ENCODE results near the gene SMIM12. TPM values are rescaled to one million over a fixed set of nuclear protein-coding genes. Genes with fewer than 3 reads are reported as not detected.

The SMIM12 gene
- total RNA-seq, 1 donor from 2014 or later, result 42.1 TPM

DNA sequence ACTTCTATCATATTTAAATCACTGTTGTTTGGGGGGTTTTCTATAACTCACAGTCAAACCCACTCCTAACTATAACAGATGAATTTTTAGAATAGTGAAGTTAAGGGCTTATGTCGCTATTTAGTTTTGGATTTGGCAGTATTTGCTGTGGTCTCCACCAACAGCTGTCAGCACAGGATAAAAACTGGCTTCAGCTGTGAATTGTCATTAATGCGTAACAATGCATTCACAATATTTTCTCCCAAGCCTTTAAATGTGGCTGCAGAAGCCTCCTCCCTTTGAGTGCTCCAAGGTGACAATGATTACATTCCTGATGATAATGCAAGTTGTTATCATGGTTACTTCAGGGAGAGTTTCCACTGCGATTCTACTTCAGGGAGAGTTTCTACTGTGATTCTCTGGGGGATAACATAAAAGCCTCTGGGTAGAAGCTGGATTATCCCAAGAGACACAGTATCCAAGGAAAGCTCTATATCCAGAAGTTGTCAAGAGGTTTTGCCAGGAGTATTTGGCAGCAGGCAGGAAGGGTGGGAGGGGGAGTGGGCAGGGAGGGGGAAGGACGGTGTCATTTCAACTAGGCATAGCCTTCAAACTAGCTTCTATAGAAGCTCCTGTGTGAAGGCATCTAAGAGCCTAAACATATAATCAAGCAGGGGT lies 14.9 kb upstream of the SMIM12 start:
- no peak for DNase-seq (ENCODE audit: low read depth in 2 of 2)

DNA sequence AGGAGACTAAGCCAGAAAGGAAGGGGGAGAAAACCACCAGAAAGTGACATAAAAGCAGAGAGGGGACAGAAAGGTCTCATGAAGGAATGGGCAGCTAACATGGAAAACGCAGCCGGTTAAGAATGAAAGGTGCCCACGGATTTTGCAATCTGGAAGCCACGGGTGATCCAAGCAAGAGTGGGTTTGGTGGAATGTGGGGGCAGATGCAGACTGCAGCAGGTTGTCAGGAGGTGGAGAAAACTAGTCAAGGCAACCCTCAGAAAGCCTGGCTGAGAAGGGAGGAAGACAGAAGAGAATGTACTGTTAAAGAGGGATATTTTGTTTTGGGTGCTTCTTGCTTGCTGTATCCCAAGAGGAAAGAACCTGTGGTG lies 12.6 kb upstream of the SMIM12 start:
- no peak for DNase-seq (ENCODE audit: low read depth in 2 of 2)

DNA sequence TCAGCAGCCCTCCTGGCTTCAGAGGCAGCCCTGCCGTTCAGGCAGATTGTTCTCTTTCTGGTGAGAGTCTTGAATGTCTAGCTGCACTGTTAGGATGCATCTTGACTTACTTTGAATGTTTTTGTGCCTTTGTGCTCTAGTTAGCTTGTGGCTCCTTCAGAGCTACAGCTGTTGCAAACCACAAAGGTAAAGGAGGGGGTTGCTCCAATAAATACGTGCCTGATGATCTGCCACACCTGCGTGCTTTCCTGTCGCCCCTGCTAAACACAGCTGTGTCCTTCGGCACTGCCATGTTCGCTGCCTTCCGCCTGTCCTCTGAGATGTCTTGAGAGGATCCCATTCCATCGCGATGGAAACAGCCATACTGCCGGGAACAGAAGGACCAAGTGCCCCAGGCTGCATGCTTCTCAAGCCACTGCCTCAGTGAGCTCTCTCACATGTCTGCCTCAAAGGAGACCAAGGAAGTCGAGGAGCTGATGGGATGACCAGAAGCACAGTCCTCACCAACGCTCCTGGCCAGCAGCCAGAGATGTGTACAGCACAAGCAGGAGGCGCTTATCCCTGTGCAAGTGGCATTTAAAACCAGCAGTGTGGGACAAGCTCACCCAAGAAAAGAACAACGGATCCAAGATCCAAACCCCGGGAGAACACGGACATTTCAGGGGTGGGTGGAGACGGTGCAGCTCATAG lies 12.0 kb upstream of the SMIM12 start:
- no peak for DNase-seq (ENCODE audit: low read depth in 2 of 2)

DNA sequence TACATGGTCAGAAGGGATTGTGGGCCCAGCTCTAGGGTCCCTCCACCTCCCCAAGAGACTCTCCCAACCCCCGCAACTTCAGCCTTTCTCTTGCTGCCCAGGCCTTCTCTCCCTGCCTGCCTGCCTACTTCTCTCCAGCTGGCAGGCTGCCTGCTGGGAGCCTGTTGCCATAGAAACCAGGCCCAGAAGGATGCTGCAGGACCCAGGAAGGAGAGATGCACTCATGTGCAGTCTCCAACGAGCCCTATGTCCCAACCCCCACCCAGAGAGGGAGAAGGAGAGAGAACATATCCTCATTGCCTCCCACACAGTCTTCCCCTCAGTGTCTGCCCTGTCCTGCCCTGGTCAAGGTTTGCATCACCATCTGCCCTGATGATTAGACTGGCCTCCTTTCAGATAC lies 10.8 kb upstream of the SMIM12 start:
- no peak for DNase-seq (ENCODE audit: low read depth in 2 of 2)

DNA sequence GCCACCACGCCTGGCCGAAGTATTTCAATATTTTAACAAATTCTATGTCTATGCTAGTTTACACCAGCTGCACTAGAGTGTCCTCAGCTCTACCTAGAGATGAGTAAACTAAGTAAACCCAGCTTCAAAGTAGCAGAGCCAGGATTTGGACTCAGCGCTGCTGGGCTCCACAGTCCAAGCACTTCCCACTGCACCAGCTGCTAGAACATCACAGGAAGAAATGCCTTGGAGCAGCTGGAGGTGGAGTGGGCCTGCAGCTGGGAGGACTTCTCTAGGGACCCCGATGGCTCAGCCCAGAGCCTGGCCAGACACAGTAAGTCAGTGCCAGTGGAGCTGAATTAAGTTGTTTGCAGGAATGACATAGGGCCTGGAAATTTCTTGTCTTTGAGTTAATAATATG lies 10.2 kb upstream of the SMIM12 start:
- no peak for DNase-seq (ENCODE audit: low read depth in 2 of 2)

DNA sequence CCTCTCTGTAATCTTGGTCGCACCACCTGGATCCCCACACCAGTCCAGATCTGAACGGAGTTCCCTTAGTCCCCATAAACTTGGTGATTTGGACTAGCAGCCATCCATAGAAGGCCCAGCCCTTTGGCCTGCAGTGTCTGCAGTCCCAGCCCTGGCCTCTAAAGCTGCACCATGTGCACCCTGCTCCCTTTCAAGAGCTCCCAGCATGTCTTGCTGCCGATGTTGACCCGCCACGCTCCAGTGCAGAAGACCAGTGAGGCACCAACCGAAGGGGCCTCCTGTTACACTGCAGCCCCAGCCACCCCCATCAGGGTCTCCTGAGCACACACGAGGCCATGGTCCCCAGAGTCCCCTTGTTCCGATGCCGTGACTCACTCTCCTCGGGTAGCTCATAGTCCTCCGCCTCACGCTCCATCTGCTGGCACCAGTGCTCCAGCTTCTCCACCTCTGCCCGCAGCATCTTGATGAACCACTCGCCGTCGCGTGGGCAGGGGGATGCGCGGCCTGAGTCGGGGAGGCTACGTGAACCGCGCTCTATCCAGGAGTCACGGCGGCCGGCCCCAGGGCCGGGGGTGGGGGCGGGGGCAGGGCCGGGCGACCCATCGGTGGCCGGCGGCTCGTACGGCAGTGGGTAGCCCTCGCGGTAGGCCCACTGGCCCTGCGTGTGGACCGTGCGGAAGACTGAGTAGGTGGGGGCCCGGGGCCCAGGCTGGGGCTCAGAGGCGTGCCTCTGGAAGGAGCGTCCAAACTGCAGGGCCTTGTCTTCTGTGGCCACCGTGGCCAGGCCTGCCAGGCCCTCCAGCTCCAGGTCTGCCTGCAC lies 8.9 kb upstream of the SMIM12 start:
- no peak for DNase-seq (ENCODE audit: low read depth in 2 of 2)

DNA sequence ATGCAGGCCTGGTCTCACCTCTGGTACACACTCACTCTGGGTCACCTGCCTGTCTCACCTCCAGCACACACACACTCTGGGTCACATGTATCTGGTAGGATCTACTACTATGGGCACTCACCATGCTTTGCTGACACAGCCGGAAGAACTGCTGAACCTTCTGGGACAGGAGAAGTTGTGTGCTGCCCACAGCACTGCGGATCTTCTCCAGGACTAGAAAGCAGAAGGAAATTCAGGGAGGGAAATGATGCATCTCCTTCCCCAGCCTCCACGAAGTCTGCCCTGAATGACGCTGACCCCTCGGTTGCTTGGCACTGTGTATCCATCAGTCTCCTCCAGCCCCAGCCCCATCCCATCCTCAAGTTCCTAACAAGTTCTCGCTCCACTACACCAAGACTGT lies 7.9 kb upstream of the SMIM12 start:
- DNase-seq (ENCODE audit: low read depth in 2 of 2), result no peak

DNA sequence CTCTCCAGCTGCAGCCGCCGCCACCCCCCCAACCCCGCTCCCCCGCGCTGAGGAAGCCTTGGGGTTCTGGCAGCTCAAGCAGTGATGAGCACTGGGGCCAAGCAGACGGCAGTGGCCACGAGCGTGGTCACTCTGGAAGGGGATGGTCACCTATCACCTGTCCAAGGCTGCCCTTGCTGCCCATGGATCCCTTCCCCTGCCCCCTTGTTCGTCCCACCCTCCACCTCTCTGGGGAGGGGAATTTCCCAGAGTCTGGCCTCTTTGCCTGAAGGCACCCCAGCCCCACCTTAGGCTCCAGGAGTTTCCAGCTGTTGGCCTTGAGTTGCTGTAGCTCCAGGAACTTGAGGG lies 7.2 kb upstream of the SMIM12 start:
- DNase-seq (ENCODE audit: low read depth in 2 of 2), result no peak

DNA sequence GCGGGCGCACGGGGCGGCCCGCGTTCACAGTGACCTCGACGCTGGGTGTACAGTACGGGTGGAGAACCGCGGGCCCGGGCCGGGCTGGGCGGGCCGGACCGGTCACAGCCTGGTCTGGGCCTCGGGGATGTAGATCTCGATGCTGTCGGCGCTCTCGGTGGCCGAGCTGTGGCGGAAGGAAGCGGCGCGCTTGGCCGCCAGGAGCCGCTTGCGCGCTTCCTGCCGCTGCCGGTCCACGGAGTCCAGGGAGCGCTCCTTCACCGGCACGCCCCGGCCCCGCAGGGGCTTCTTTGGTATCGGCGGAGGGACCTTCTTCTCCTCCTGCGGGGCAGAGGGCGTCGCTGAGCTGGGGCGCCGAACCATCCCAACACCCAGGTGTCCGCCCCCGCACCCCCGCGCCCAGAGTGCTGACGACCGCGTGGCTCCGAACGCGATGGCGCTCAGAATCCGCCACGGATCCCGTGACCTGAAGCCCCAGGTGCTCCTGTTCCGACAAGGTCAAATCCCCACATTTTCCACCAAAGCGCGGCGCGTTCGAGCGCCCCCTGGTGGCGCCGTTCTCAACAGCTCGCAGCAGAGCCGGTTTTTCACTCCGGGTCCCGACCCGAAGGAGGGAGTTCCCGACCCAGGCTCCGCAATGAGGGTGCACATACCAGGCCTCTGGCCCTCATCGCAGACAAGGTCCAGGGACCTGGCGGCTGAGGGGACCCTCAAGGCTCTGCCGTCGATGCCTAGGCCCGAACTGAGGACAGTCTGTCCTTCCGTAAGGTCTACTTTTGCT lies 6.6 kb upstream of the SMIM12 start:
- DNase-seq (ENCODE audit: low read depth in 2 of 2), result peak in 1 of 2 donors; percentile 63

DNA sequence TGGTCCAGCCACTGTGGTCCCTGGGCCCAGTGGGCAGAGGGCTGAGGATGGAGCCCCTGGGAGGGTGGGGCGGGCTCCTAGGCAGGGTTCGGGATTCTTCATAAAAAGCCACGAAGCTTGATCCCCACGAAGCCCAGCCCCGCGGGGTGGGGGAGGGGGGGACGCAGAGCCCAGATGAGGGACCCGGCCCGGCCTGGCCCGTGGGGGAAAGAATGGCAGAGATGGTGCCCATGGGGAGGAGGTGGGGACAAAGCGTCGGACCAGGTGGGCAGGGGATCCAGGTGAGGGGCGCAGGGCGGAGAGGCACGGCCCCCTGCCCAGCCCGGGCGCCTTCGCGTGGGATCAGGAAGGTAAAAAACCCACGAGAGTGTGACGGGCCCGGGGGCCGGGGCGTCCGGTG lies 6.0 kb upstream of the SMIM12 start:
- DNase-seq (ENCODE audit: low read depth in 2 of 2), result no peak

DNA sequence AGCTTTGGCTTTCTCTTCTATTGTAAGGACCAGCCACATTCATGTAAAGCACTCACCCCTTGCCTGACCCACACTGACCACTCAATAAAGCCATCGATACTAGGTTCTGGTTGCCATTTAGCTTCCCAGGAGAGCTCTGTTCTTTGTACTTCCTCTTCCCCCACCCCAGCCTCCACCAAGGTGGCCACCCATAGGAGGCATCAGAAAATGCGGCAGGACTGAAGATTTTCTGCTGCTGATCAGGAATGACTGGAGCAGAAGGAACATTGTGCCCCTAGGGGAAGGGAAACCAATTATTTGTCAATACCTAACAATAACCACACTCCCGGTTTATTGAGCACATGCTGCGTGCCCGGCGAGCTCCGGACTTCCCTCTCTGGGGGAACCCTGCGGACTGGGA lies 5.2 kb upstream of the SMIM12 start:
- no peak for DNase-seq (ENCODE audit: low read depth in 2 of 2)

DNA sequence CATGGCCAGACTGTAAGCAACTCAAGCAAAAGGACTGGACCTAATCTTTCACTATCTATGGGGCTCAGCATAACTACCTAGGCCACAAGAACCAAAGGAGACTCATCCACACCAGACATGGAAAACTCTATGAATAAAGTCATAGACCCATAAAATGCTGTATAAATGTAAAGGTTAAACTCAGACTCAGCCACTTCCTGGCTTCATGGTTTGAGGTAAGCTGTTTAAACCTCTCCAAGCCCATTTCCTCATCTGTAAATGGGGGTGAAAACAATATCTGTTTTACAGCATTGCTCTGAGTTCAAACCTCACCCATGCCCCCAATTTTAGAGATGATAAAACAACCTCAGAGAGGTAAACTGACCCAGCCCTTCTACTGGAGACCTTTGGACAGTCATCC lies 4.0 kb upstream of the SMIM12 start:
- no peak for DNase-seq (ENCODE audit: low read depth in 2 of 2)

DNA sequence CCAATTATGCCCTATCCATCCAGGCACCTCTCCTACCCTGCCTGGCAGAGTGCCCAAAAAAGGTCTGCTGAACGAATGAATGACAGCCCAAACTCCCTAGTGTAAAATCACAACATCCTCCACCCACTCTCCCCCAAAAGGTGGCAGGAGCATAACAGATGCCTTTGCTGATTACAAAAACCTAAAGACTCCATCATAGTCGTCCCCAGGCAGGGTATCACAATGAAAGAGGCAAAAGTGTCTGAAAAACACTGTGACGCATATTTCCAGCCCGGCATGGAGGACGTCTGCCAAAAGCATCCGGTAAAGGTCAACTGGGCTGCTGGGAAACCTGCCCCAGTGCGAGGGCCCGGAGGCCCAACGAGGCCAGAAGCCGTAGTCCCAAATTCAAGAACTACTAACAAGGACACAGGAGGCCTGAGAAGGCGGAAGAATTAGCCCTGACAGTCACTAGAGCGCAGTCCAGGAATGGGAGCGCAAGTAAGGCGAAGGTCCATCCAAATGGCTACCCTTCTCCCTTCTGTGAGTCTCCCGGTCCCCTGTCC lies 576 bp downstream of the SMIM12 start:
- peak; percentile 64 to 83 for DNase-seq (ENCODE audit: low read depth in 2 of 2)

DNA sequence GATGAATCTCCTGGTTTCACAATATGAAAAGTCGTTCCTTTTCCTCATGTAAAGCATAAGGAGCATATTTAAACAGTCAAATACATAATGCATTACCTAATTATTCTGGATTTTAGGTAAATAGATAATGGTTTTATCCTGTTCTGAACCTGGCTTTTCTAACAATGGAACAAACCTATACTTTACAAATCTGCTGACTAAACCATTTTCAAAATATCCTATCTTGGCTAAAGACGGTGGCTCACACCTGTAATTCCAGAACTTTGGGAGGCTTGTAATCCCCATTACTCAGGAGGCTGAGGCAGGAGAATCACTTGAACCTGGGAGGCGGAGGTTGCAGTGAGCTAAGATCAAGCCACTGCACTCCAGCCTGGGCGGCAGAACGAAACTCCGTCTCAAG lies 2.9 kb downstream of the SMIM12 start:
- no peak for DNase-seq (ENCODE audit: low read depth in 2 of 2)

DNA sequence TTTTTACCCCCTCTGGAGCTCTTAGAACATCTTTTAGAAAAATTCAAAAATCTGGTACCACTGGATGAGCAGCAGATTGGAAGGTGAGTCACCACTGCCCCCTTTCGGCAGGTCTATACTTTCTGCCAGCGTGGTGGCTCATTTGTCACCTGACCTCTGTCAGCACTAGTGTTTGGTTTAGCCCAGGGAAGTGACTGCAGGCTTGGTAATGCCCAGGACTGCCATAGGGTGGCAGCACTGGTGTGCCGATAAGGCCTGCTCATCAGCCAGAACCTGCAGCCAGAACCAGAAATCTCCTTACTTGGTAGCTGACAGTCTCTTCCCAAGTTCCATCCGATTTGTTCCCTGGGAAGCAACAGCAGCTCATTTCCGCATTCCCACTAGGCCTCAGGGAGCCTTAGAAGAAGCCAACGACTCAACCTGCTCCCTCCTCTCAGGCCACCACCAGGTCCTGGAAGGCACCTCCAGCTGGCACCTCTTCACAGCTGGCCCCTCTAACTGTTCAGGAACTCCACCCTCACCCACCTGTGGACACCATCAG lies 6.8 kb downstream of the SMIM12 start:
- peak; percentile 97 to 98 for DNase-seq (ENCODE audit: low read depth in 2 of 2)

DNA sequence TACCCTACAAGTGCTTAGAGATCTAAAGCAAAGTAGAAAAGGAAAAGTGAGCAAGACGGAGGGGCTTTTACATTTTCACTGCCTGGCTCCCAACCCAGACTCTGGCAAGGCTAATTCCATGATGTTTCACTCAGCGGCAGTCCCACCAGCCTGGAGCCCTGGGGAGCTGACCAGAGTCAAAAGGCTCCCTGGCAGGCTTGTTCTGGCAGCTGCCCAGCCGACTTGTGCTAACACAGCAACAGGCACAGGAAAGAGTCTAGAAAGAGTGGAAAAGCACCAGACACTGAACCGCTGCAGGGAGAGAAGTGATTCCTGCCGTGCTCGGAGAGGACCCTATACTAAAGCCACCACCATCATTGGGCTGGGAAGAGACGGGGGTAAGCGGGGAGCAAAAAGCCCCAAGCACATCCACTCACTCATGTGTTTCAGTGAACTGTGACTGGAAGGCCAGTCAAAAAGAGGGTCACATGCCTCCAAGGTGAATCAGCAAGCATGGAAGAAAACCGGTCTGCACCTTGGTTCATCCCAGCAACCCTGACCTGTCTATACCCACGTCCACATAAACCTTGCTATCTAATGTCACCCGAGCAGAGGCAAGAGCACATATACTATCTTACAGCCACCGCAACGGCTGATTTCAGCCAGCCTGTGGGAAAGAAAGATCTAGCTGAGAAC lies 8.0 kb downstream of the SMIM12 start:
- peak; percentile 78 to 95 for DNase-seq (ENCODE audit: low read depth in 2 of 2)

DNA sequence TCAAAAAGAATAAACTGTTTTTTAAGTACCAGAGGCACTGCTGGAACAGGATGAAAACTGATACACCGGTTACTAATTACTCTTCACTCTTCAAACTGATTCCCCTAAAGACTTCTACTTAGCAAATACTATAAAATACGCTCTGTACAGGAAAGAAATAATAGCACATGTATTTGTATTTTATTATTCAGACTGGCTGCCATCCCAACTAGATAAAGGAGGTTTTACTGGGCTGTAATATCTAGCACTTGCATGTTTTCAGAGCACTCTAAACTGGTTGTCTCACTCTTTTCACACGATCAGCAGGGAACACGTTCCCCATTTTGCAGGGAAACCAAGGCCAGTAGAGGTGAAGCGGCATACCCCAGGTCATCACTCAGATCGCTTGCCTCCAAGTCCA lies 9.2 kb downstream of the SMIM12 start:
- no peak for DNase-seq (ENCODE audit: low read depth in 2 of 2)

DNA sequence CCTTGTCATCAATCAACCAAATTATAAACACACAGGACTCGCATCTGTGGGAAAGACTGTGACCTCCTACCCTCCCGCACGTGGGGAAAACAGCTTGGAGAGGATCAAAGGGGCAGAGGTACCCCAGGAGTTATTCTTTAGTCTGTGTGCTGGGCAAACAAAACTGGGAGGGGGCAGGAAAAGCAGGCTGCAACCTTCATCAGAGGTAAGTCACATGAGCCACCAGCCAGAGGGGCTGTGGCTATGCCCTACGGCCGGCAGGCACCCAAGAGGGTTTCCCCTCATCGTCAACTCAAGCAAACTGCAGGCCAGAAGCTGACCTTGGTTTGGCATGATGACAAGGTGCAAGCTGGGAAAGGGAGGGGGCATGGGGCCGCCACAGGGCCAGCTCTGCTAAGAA lies 12.5 kb downstream of the SMIM12 start:
- DNase-seq (ENCODE audit: low read depth in 2 of 2), result peak in 1 of 2 donors; percentile 72

DNA sequence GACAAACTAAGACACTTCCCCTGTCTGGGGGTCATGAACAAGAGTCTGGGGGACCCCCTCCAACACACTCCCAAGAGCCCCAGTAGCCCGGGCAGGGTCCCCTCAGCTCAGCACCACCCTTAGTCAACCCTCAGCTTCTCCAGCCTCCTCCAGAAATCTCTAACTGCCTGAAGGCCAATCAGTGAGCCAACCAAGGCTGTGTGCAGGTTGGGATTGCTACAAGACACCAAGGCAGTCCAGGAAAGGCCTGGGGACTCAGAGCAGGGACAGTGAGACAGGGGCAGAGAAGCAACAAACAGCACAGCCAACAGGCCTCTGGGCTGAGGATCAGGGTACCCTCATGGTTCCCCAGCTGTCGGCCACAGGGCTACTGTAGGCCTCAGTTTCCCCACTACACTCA lies 13.3 kb downstream of the SMIM12 start:
- DNase-seq (ENCODE audit: low read depth in 2 of 2), result no peak

DNA sequence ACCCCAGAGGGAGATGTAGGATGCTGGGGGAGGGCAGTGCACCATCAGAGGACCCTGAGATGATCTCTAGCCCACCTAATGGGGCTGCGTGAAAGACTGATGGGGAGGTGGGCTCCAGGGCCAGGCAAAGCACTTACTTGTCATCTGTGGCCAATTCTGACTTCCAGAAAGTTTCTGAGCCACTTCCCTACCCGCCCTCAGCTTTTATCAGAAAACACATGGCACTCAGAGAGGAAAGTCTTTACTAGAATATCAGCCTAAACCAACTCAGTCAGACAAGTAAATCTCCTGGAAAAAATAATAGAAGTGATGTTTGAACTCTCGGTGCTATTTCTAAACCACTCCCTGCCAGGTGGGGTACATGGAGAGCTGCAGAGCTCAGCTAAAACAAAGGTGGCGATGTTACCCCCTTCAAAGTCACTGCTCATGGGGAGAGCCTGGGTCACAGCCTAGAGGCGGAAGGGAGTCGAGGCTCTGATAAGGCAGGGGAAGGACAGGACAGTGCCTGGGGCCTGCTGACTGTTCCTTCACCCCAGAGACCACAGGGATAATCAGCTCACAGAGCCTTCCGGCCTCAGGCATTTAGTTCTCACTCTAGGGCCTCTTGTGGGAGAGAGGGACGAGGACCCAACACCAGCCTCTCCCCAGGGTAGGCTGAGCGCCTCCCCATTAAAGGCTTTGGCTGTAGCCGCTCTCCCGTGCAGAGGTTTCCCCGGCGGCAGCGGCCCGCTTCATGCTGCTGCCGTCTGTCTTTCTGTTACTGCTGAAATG lies 14.2 kb downstream of the SMIM12 start:
- no peak for DNase-seq (ENCODE audit: low read depth in 2 of 2)

Data from dermis microvascular lymphatic vessel endothelial cell (primary cell).